ENCODE measurements around the gene ZMYND8. TPM values are rescaled to one million over a fixed set of nuclear protein-coding genes. Genes with fewer than 3 reads are reported as not detected.

The ZMYND8 gene
- total RNA-seq, 1 experiment from 2014 or later, result 29.0 TPM

- DNase-seq (ENCODE audit: low read depth, low spot score) (no peak), ATAC-seq (no peak)
- Histone ChIP-seq H3K27ac (ENCODE audit: low read depth, low read length) (no peak overlapping the region), H4K20me1 (ENCODE audit: insufficient read depth) (no peaks in the 10 kb centered on the region), H3K27me3 (ENCODE audit: insufficient read depth, low read length) (no peaks in the 10 kb centered on the region), H3K9me2 (ENCODE audit: insufficient read depth) (no peaks in the 10 kb centered on the region), H3K79me2 (ENCODE audit: insufficient read depth, low read length) (no peaks in the 10 kb centered on the region), H3K4me2 (ENCODE audit: low read length) (no peak overlapping the region), H3K4me1 (ENCODE audit: control insufficient read depth in 1 of 2, insufficient read depth in 2 of 2, low read length in 2 of 2) (peaks cover 0 to 2% of the 10 kb centered on the region in 2 experiments; a peak in 1 of 4 replicates), H3K9ac (ENCODE audit: low read length) (no peak overlapping the region), H2AFZ (ENCODE audit: low read depth, low read length, poor library complexity, severe bottlenecking) (no peak overlapping the region), H3K9me3 (ENCODE audit: control insufficient read depth in 1 of 2, insufficient read depth in 1 of 2, low read depth in 1 of 2, low read length in 2 of 2) (no peaks in the 10 kb centered on the region), H3K4me3 (replicated peaks in 1 of 2; ENCODE audit: low read depth in 1 of 2, low read length in 2 of 2) (no peak overlapping the region), H3K36me3 (ENCODE audit: control insufficient read depth in 1 of 2, insufficient read depth in 2 of 2, low read length in 2 of 2) (no peaks in the 10 kb centered on the region)
- POLR2A ChIA-PET, result no interaction called here
- CTCF ChIA-PET, result no interaction called here
- TF ChIP-seq EZH2 (IDR thresholded peaks at IDR 0.05) (no peak), EZH2phosphoT487 (IDR thresholded peaks at IDR 0.05; ENCODE audit: borderline replicate concordance) (no peak), ELF1 (IDR thresholded peaks at IDR 0.05; ENCODE audit: borderline replicate concordance, low read depth) (no peak), CTCF (IDR thresholded peaks at IDR 0.05 in 2 of 3, conservative IDR thresholded peaks at IDR 0.05 in 1 of 3; ENCODE audit: borderline replicate concordance in 1 of 3, insufficient read depth in 1 of 3, low read depth in 2 of 3, low read length in 2 of 3) (no peak), ZFX (IDR thresholded peaks at IDR 0.05) (no peak), MAX (IDR thresholded peaks at IDR 0.05) (no peak), RAD21 (IDR thresholded peaks at IDR 0.05; ENCODE audit: low read depth) (no peak), CBX3 (IDR thresholded peaks at IDR 0.05; ENCODE audit: low read depth) (no peak), SIN3A (IDR thresholded peaks at IDR 0.05; ENCODE audit: low read depth) (no peak)
- intact Hi-C loops (cut with micrococcal nuclease), result no loop called here
- RAD21 ChIA-PET (ENCODE audit: low non-redundant PET in 1 of 2, low total read pairs in 2 of 2, uncharacterized antibody in 2 of 2, unreplicated experiment in 2 of 2), result no interaction called here
- no TSS peak for BruUV-seq (replicated peaks)
Measured at GRCh38 chr20:47160992-47161391, 195.5 kb downstream of the ZMYND8 start.

- ATAC-seq (no peak), DNase-seq (ENCODE audit: low read depth, low spot score) (no peak)
- intact Hi-C loops (cut with micrococcal nuclease), result no loop called here
- Histone ChIP-seq H3K4me2 (ENCODE audit: low read length) (no peak overlapping the region), H3K9me2 (ENCODE audit: insufficient read depth) (no peaks in the 10 kb centered on the region), H2AFZ (ENCODE audit: low read depth, low read length, poor library complexity, severe bottlenecking) (no peak overlapping the region), H3K9ac (ENCODE audit: low read length) (no peak overlapping the region), H3K36me3 (ENCODE audit: control insufficient read depth in 1 of 2, insufficient read depth in 2 of 2, low read length in 2 of 2) (no peaks in the 10 kb centered on the region), H4K20me1 (ENCODE audit: insufficient read depth) (no peaks in the 10 kb centered on the region), H3K9me3 (ENCODE audit: control insufficient read depth in 1 of 2, insufficient read depth in 1 of 2, low read depth in 1 of 2, low read length in 2 of 2) (no peaks in the 10 kb centered on the region), H3K79me2 (ENCODE audit: insufficient read depth, low read length) (no peaks in the 10 kb centered on the region), H3K27me3 (ENCODE audit: insufficient read depth, low read length) (no peaks in the 10 kb centered on the region), H3K4me3 (replicated peaks in 1 of 2; ENCODE audit: low read depth in 1 of 2, low read length in 2 of 2) (no peak overlapping the region), H3K4me1 (ENCODE audit: control insufficient read depth in 1 of 2, insufficient read depth in 2 of 2, low read length in 2 of 2) (peaks cover 0 to 2% of the 10 kb centered on the region in 2 experiments; a peak in 1 of 4 replicates), H3K27ac (ENCODE audit: low read depth, low read length) (no peak overlapping the region)
- no TSS peak for BruUV-seq (replicated peaks)
- ChIA-PET RAD21 (ENCODE audit: low non-redundant PET in 1 of 2, low total read pairs in 2 of 2, uncharacterized antibody in 2 of 2, unreplicated experiment in 2 of 2) (no interaction called here), POLR2A (no interaction called here), CTCF (no interaction called here)
- TF ChIP-seq SP1 (IDR thresholded peaks at IDR 0.05; ENCODE audit: low read depth) (no peak), SRF (IDR thresholded peaks at IDR 0.05; ENCODE audit: low read depth) (no peak), SIN3A (IDR thresholded peaks at IDR 0.05; ENCODE audit: low read depth) (no peak)
Measured at GRCh38 chr20:47160240-47160639, 196.3 kb downstream of the ZMYND8 start.

Small RNA genes within 50 kb of the gene (microRNA-seq; reads per million reads assigned to microRNA genes)
- not detected for gene MIR3616 (ENCODE audit: borderline number of aligned reads)

Other genes with a start within 250 kb of the ZMYND8 start
- gene NCOA3, start 145.2 kb upstream of the ZMYND8 start, total RNA-seq (2021; ENCODE audit: unreplicated experiment), result 25.9 TPM

Measured in HCT116 (cell line).